K562 (cell line): ENCODE results near the gene POP5. TPM values are rescaled to one million over a fixed set of nuclear protein-coding genes. Genes with fewer than 3 reads are reported as not detected.
A peak's percentile ranks its signal among the peaks of the same experiment; 100 is the strongest.

Experiments
- ATF2 ChIP-seq: sonication (generic); formaldehyde crosslinking; IDR thresholded peaks from 2 replicates; pipeline ENCODE4 v1.8.1; 2022; ENCODE audit warnings: missing genetic modification reagents
- BCLAF1 ChIP-seq, 2 experiments: fragments of 450-650 bp in 1 of 2; IDR thresholded peaks; 2 replicates each; pipeline ENCODE4 v1.6.1; 2011 to 2017; ENCODE audit warnings: low read depth in 2 of 2, antibody characterized with exemption in 1 of 2, borderline replicate concordance in 1 of 2, low read length in 1 of 2, mild to moderate bottlenecking in 1 of 2, mixed read lengths in 1 of 2; ENCODE audit not compliant: control insufficient read depth in 1 of 2
- BRD4 ChIP-seq: fragments of 200-600 bp; sonication (generic); IDR thresholded peaks from 2 replicates; pipeline ENCODE4 v1.6.1; 2017; ENCODE audit warnings: inconsistent platforms
- CBX1 ChIP-seq: sonication (generic); IDR thresholded peaks from 2 replicates; pipeline ENCODE4 v1.6.1; 2016; ENCODE audit warnings: antibody characterized with exemption, low read depth, mild to moderate bottlenecking
- COPS2 ChIP-seq: fragments of 450-650 bp; conservative IDR thresholded peaks from 2 replicates; pipeline ENCODE4 v1.6.1; 2016; ENCODE audit warnings: mild to moderate bottlenecking, moderate library complexity
- CXXC5 ChIP-seq: fragments of 250-450 bp; sonication (Bioruptor Pico); IDR thresholded peaks from 2 replicates; pipeline ENCODE4 v1.8.0; 2022; ENCODE audit warnings: inconsistent platforms, mild to moderate bottlenecking, moderate library complexity
- E2F4 ChIP-seq: sonication (generic); formaldehyde crosslinking; IDR thresholded peaks from 2 replicates; pipeline ENCODE4 v1.8.0; 2022; ENCODE audit warnings: mild to moderate bottlenecking, low read depth, missing genetic modification reagents
- FOXM1 ChIP-seq, 2 experiments: fragments of 450-650 bp in 1 of 2; sonication (generic) in 1 of 2; formaldehyde crosslinking in 1 of 2; IDR thresholded peaks; 2 replicates each; pipeline versions ENCODE4 v1.6.1 to v1.9.0; 2017 to 2022; ENCODE audit warnings: low read depth in 2 of 2, mild to moderate bottlenecking in 2 of 2, missing genetic modification reagents in 1 of 2, moderate library complexity in 1 of 2
- HMGXB4 ChIP-seq: sonication (generic); formaldehyde crosslinking; IDR thresholded peaks from 2 replicates; pipeline ENCODE4 v1.8.1; 2023; ENCODE audit warnings: mild to moderate bottlenecking, missing genetic modification reagents
- KHSRP ChIP-seq: fragments of 450-650 bp; IDR thresholded peaks from 2 replicates; pipeline ENCODE4 v1.6.1; 2017
- KLF16 ChIP-seq: IDR thresholded peaks from 2 replicates; pipeline ENCODE4 v1.6.1; 2016; ENCODE audit warnings: antibody characterized with exemption
- PTBP1 ChIP-seq: fragments of 200-400 bp; formaldehyde crosslinking; IDR thresholded peaks from 2 replicates; pipeline ENCODE4 v1.6.1; 2017; ENCODE audit warnings: low read depth, low read length
- PURB ChIP-seq: sonication (generic); formaldehyde crosslinking; IDR thresholded peaks from 2 replicates; pipeline ENCODE4 v1.9.0; 2021; ENCODE audit warnings: low read depth, mild to moderate bottlenecking, missing genetic modification reagents
- RBFOX2 ChIP-seq: fragments of 200-400 bp; formaldehyde crosslinking; IDR thresholded peaks from 2 replicates; pipeline ENCODE4 v1.6.1; 2017; ENCODE audit warnings: low read depth, mild to moderate bottlenecking, low read length, moderate library complexity
- RBM14 ChIP-seq: fragments of 200-400 bp; formaldehyde crosslinking; IDR thresholded peaks from 2 replicates; pipeline ENCODE4 v1.6.1; 2018; ENCODE audit warnings: low read depth, mild to moderate bottlenecking, low read length, moderate library complexity, borderline replicate concordance; ENCODE audit not compliant: insufficient read depth
- RBM22 ChIP-seq: fragments of 200-400 bp; formaldehyde crosslinking; IDR thresholded peaks from 2 replicates; pipeline ENCODE4 v1.6.1; 2018; ENCODE audit warnings: low read length, low read depth; ENCODE audit not compliant: poor library complexity, severe bottlenecking
- SETDB1 ChIP-seq: IDR thresholded peaks from one replicate; pipeline ENCODE4 v1.6.1; 2012; ENCODE audit warnings: low read length, control low read depth, inconsistent platforms
- SNIP1 ChIP-seq: fragments of 450-650 bp; IDR thresholded peaks from 2 replicates; pipeline ENCODE4 v1.7.1; 2017; ENCODE audit warnings: low read depth, mild to moderate bottlenecking
- ZNF133 ChIP-seq: fragments of 250-450 bp; sonication (Bioruptor Pico); IDR thresholded peaks from 2 replicates; pipeline ENCODE4 v1.4.0; 2020; ENCODE audit warnings: mild to moderate bottlenecking
- ZNF311 ChIP-seq: fragments of 250-450 bp; sonication (Bioruptor Pico); IDR thresholded peaks from 2 replicates; pipeline ENCODE4 v1.4.0; 2020; ENCODE audit warnings: mild to moderate bottlenecking, moderate library complexity
- ZNF507 ChIP-seq: conservative IDR thresholded peaks from 2 replicates; pipeline ENCODE4 v1.6.1; 2017; ENCODE audit warnings: missing genetic modification characterization, missing compliant biosample characterization
- ZNF77 ChIP-seq: fragments of 250-450 bp; sonication (Bioruptor Pico); IDR thresholded peaks from 2 replicates; pipeline ENCODE4 v1.5.0; 2020
- polyA plus RNA-seq, 8 experiments: library from polyadenylated mRNA; depleted of rRNA in 4 of 8; stranded (reverse) in 5 of 8; unstranded in 3 of 8; fragments of >200 nt; fragmentation: Nextera tagmentation in 2 of 8; fragmentation: Illumina TruSeq in 1 of 8; extraction: Ambion mirVana in 2 of 8; extraction: Trizol in 1 of 8; gene quantifications; 2 replicates each; pipeline versions ENCODE4 v1.2.1 to v1.2.3, GENCODE V29; 2011 to 2014; ENCODE audit warnings: inconsistent platforms in 1 of 8, missing spikeins in 1 of 8
- total RNA-seq, 7 experiments: library from RNA; depleted of rRNA in 6 of 7; stranded (reverse); fragments of >200 nt in 6 of 7; fragmentation: Illumina TruSeq in 2 of 7; extraction: Trizol in 2 of 7; gene quantifications; 2 replicates each; pipeline versions ENCODE4 v1.2.1 to v1.2.3, GENCODE V29; 2011 to 2021; ENCODE audit warnings: low replicate concordance in 1 of 7

Gene POP5
- total and polyA plus RNA-seq, 9 of the 15 experiments (the other 6 are each of a cell fraction or from before 2014, with no cell fraction given), result 57.5 to 253 (median 73.8) TPM

- no peak for TF ChIP-seq COPS2
- TF ChIP-seq RBFOX2, result peak; percentile 98
- TF ChIP-seq ATF2 (CRISPR knock-in tag), result no peak
- peak; percentile 15; the same call in 1 of the 2 replicates for TF ChIP-seq ZNF133
- TF ChIP-seq CBX1, result no peak
- TF ChIP-seq HMGXB4 (CRISPR knock-in tag), result no peak
- TF ChIP-seq KLF16, result peak; percentile 75
- no peak for TF ChIP-seq ZNF77 (CRISPR knock-in tag)
- no peak for TF ChIP-seq SNIP1
- no peak for TF ChIP-seq PTBP1
- TF ChIP-seq RBM22, result peak; percentile 55
- TF ChIP-seq KHSRP, result no peak
- TF ChIP-seq ZNF311, result no peak
- no peak for TF ChIP-seq E2F4 (CRISPR knock-in tag)
- 0 out of 2 replicates have a peak, but pooled peaks have one; percentile 75 for TF ChIP-seq BRD4
- TF ChIP-seq ZNF507 (tag), result no peak
- TF ChIP-seq BCLAF1 (IDR thresholded peaks at IDR 0.05; ENCODE audit: borderline replicate concordance in 1 of 2, control insufficient read depth in 1 of 2, low read depth in 2 of 2, low read length in 1 of 2), result no peak
- no peak for TF ChIP-seq SETDB1
- TF ChIP-seq FOXM1 (IDR thresholded peaks at IDR 0.05; ENCODE audit: low read depth), result no peak
- no peak for TF ChIP-seq FOXM1 (CRISPR knock-in tag; IDR thresholded peaks at IDR 0.05; ENCODE audit: low read depth)
- TF ChIP-seq CXXC5 (CRISPR knock-in tag), result peak; percentile 96
- no peak for TF ChIP-seq PURB (CRISPR knock-in tag)
- no peak for TF ChIP-seq RBM14
Observed at GRCh38 chr12:120528861-120529525, 52.2 kb downstream of the POP5 start, which contains the start of gene COQ5 (continued).
